ENCODE measurements around the gene METRNL. TPM values are rescaled to one million over a fixed set of nuclear protein-coding genes. Genes with fewer than 3 reads are reported as not detected.

Gene METRNL
- polyA plus RNA-seq, 1 donor, result 29.9 TPM

DNA sequence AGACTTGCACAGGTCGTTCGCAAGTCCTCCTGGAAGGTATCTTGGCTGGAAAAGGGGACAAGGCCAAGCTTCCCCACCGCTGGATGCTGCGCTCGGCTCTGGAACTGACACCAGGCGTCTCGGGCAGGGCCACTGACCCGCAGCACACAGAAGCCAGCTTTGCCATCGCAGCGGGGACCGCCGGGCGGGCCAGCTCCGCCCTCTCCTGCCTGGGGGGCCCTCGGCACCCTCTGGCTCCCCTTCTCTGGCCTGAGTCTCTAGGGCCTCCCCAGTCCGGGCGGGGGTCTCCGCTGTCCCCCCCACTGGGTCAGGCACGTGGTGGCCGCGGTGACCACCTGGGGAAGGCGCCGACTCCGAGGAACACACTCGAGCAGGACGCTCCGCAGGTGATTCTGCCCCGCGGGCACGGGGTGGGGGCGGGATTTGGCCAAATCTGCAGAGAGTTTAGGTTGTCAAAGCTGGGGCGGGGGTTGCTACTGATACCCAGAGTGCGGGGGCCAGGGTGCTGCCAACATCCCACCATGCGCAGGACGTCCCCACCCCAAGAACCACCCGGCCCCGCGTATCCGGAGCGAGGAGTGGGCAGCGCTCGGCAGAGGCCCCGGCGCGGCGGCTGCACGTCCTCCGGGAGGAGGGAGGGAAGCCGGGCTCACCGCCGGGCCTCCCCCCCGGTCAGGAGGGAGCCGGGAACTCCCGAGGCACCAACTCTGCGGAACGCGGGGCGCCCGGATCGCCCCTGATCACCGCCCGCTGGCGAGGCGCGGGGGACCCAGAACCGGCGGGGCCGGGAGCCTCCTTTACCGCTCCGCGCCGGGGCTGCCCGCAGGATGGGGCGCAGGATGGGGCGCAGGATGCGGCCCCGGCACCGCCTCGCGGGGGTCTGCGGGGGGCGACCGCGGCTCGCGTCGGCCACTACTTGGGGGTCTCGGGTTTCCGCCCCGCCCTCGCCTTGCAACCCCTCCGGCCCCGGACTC is 744 bp upstream of the METRNL start:
- DNase-seq, result no peak

DNA sequence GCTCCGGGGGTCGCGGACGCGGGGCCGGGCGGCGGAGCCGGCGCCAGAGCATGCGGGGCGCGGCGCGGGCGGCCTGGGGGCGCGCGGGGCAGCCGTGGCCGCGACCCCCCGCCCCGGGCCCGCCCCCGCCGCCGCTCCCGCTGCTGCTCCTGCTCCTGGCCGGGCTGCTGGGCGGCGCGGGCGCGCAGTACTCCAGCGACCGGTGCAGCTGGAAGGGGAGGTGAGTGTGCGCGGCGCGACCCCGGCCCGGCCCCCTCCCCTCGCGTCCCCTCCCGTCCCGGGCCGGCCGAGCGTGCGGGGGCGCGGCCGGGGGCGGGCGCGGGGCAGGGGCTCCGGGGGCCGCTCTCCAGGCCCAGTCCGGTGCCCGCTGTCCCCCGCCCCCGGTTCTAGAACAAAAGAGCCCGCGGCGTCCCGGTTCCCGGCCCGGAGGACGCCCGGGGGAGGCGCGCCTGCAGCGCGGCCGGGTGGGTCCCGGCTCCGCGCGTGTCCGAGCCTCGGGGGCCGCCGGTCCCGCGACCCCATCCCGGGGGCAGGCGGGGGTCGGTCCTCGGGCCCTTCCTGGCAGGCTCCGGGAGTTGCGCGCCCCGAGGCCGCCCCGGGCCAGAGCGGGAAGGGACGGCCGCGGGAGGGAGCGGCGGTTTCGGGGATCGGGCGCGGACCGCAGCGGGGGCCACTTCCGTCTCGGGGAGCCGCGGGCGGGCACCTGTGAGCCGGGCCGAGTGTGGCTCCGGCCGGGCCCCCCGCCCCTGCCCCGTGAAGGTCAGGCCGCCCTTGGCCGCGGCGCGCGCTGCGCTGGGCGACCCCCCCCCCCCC is 563 bp downstream of the METRNL start:
- no peak for DNase-seq

DNA sequence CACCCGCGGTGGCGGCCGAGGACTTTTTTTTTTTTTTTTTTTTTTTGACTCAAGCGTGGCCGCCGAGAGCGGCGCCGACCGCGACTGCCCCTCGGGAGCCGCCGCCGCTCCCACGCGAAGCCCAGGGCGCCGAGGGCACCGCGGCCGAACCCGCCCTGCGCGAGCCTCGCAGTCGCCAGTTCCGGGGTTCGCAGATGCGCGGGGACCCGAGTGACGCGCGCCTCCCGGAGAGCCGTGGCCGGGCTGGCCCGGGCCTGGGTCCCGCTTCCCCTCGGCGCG is 1.1 kb downstream of the METRNL start:
- DNase-seq, result no peak

DNA sequence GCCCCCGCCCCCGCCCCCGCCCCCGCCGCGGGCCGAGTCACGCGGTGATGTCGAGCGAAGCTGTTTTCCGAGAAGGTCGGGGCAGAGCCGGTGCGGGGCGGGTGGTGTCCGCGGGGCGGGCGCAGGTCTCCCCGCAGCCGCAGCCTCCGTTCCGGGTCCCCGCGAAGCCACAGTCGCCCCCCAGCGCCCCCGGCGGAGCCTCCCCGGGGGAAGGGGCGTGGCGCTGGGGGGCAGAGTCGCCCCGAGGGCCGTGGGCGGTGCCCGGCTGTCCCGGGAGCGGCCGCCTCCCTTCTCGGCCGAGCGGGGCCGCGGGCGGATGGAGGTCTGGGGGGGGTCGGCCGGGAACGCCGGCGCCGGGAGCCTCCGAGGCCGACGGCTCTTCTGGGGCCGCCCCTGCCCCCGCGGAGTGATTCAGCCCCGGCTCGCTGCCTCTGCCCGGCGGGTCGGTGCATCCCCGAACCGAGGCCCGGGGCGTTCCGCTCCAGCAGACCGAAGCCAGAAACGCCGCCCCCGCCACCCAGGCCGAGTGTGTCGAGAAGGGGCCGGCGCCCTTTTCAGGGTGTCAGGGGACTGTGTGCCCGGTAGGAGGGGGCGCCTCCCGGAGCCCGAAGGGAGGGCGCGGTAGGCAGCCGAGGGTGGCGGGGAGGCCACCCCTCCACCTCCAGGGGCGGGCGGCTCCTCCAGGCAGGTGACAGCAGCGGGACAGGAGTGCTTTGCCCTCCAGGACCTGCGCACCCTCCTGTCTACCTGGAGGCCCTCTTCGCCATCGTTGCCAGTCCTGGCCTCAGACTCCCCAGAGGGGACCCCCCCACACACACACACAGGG is 1.7 kb downstream of the METRNL start:
- no peak for DNase-seq

GRCh38 chr17:83081684-83082201 is 2.3 kb downstream of the METRNL start:
- DNase-seq, result no peak

GRCh38 chr17:83082424-83082823 is 3.0 kb downstream of the METRNL start:
- DNase-seq, result no peak

GRCh38 chr17:83082909-83083367 is 3.5 kb downstream of the METRNL start:
- DNase-seq, result no peak

GRCh38 chr17:83083368-83084201 is 4.2 kb downstream of the METRNL start:
- DNase-seq, result no peak

GRCh38 chr17:83084214-83084613 is 4.8 kb downstream of the METRNL start:
- no peak for DNase-seq

DNA sequence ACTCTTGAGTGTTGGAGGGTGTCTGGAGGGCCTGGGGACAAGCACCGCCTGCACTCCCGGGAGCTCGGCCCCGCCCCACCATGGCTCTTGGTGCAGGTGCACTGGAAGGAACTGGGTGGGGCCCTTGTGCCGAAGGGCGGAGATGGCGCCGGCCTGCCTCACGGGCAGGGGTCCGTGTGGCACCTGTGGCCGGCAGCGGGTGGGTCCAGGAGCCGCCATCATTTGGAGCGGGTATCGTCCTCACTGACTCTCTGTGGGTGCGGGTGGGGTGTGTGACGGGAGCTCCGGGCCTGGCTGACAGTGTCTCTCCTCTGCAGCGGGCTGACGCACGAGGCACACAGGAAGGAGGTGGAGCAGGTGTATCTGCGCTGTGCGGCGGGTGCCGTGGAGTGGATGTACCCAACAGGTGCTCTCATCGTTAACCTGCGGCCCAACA is 5.2 kb downstream of the METRNL start:
- no peak for DNase-seq

- DNase-seq, result no peak
These were observed 5.7 kb downstream of the METRNL start for GRCh38 chr17:83085103-83085502.

DNA sequence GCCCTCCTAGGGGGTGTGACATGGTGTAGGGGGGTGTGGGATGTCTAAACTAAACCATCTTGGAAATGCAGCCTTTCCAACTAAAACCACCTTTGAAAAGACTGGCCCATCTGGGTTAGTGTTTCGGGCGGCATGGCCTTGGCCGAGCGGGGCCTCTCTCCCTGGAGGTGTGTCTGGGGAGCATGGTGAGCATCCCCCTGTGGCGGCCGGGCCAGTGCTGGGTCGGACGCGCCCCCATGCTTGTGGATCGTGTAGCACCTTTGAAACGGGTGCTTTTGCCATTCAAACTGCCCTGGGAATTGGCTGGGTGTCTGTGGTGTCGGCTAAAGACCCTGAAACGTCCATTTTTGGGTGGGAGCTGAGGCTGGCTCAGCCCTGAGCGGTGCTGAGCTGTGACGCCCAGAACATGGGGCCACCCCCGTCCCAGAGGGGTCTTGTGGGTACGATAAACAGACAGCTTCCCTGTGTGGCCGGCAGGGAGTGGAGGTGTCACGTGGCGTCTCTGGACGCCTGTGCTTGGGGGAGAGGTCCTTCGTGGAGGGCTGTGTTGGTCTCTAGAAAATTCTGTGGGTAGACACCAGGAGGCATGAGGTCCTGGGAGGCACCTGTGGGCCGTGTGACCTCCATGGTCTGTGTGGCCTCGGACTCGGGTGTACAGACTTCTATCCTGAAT is 6.3 kb downstream of the METRNL start:
- DNase-seq, result no peak

DNA sequence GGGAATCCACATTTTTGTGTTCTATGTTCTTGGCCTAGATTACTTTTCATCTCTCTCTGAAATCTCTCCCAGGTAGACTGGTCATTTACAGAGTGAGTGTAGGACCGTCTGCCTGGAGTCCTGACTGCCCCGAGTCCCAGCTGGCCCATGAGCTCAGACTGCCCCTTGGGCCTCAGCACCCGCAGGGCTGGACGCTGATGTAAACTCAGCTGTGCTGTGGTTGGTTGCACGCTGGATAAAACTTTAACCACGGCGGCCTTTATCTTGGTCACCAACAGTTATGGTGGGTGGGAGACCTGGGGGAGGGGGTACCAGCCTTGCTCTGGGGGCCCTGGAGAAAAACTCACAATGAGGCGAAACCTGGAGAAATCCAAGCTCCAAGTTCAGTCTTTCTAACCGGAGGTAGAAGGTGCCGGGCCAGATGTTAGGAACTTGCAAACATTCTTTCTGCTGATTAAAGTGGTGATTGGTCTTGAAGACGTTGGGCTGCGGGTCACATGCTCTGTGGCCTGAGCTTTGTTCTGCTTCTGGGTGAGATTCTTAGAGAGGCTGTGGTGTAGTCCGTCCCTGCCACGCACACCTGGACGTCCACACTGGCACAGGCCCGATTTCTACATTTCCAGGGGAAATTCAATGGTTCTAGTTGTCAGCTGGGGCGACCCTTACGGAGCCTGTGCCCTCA is 6.9 kb downstream of the METRNL start:
- no peak for DNase-seq

GRCh38 chr17:83086907-83087787 is 7.7 kb downstream of the METRNL start:
- DNase-seq, result no peak

GRCh38 chr17:83087788-83088360 is 8.5 kb downstream of the METRNL start:
- no peak for DNase-seq

DNA sequence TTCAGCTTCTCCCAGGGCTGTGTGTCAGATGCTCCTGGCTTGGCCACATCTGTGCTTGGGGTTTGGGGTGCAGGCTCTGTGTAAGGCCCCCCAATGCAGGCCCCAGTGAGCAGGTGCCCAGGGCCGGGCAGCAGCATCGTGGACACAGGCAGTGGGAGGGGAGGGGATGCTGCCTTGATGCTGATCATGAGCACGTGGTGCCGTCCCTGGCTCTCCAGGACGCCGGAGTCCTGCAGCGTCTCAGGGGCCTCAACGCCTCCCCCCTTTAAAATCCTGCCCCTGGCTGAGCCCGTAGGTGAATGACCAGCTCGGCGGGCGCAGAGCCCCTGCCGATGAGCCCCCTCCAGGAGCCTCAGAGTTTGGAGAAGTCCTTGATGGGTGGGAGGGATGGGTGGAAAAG is 9.0 kb downstream of the METRNL start:
- DNase-seq, result no peak

- DNase-seq, result no peak
These were observed 9.5 kb downstream of the METRNL start for GRCh38 chr17:83088909-83089308.

GRCh38 chr17:83089328-83090132 is 10.1 kb downstream of the METRNL start:
- DNase-seq, result no peak

Data from left kidney (tissue), 2 donors.